ENCODE results near the gene FRMPD1. TPM values are rescaled to one million over a fixed set of nuclear protein-coding genes. Genes with fewer than 3 reads are reported as not detected.

Gene FRMPD1
- total RNA-seq, 1 donor from 2014 or later, result 8.4 TPM

DNA sequence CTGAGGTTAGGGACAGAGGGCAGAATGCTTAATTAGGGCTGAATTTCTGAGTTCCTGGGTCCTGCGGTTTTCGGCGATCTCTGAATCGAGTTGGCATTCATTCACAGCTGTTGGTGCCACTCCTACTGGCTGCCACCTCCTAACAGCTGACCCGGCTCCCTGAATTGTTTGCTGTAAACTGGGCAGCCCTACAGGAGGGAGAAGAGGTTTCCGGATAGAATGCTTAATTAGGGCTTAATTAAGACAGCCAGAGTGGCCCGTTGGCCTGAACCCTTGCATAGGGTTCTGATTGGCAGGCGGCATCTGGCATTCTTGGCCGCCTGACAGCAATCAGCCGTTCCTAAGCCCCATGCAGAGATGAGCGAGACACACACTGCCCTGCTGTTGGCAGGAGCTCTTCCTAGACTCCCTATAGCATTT lies 25.7 kb downstream of the FRMPD1 start:
- peak; percentile 99 for DNase-seq (ENCODE audit: low read depth)

- no peak for DNase-seq (ENCODE audit: low read depth)
These were observed 26.7 kb downstream of the FRMPD1 start for GRCh38 chr9:37677435-37677834.

DNA sequence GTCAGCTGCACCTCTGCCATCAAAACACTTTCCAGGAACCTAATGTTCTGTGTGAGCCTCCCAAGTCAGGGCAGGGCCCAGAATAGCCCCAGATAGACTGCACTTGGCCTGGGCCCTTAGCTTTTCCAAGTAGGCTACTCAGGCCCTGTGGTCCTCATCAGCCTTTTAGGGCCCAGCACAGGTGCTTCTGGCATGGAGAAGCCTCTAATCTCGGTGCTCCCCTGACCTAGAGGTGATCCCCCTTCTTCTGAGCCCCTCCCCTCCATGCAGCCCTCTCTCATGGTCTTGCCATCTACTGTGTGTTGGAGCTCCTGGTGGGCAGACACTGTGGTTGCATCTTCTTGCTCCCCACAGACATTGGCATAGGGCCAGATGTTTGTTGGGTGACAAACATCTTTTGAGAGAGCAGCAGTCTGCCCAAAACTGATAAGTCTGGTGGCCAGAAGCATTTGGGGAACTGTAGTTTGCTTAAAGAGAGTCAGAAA lies 28.1 kb downstream of the FRMPD1 start:
- DNase-seq (ENCODE audit: low read depth), result peak; percentile 83

- no peak for DNase-seq (ENCODE audit: low read depth)
These were observed 29.1 kb downstream of the FRMPD1 start for GRCh38 chr9:37679649-37680402.

GRCh38 chr9:37682951-37683350 lies 32.2 kb downstream of the FRMPD1 start:
- DNase-seq (ENCODE audit: low read depth), result no peak

GRCh38 chr9:37683531-37684371 lies 33.0 kb downstream of the FRMPD1 start:
- no peak for DNase-seq (ENCODE audit: low read depth)

DNA sequence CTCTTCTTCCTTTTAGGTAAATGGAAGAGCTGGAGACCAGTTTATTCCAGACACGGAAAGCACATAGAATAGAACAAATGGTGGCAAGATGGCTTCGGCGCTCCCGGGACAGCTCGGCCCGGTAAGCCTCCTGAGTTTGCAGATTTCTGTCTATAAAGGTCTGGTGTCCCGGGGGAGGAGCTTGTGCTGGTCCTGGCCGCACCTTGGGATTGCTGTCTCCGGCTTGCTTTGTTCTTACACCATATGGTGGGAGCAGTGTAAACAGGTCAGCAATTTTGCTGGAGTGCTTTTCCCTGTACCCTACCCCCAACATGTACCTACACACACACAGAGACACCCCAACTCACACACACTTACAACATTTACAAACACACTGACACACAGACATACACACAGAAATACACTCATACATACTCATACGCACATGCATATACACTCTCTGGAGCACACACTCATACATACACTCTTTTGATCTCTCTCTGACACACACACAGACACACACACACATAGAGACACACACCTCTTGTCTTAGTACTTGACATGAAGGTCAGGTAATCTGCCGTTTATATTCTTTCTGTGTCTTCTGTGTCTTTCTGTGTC lies 42.0 kb downstream of the FRMPD1 start:
- peak; percentile 44 for DNase-seq (ENCODE audit: low read depth)

DNA sequence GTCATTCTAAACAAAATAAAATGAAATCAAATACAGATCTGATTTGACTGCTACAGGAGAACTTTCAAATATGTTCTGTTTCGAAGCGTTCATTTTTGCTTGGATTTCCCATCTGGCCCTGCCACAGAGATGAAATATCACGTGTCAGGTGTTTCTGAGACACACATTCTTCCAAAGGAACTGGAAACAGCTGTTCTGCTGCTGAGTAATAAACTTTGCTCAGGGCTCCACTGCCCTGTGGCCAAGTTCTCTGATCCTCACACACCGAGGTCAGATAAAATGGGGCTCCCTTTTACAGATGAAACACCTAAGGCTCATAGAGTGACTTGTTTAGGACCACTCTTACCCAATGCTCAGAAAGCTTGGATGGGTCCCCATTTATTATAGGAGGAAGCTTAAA lies 42.5 kb downstream of the FRMPD1 start:
- DNase-seq (ENCODE audit: low read depth), result peak; percentile 89

DNA sequence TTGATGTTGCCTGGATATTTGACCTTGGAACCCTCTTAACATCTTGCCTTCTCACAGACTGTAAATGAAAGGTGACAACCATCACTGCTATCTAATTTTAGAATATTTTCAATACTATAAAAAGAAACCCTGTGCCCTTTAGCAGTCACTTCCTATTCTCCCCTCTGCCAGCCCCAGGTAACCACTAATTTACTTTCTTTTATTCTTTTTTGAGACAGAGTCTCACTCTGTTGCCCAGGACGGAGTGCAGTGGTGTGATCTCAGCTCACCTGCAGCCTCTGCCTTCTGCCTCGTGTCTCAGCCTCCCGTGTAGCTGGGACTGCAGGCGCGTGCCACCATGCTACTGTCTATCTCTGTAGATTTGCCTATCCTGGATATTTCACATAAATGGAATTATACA lies 43.6 kb downstream of the FRMPD1 start:
- no peak for DNase-seq (ENCODE audit: low read depth)

DNA sequence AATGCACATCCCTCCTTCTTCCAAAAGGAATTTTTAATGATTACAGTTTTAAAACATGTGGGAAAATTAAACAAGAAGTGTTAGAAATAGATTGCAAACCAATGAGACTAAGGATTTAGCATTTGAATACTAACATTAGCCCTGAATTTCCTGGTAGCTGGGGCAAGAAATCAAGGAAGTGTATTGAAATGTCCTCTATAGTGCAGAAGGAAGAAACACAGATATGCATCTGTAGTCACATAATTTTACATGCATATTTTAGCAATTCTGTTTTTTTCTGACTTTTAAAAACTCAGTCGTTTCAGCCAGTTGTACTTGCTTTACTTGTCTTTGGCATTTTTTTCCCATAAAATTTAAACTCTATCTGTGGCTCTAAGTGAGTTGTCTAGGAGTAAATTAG lies 45.8 kb downstream of the FRMPD1 start:
- DNase-seq (ENCODE audit: low read depth), result no peak

- no peak for DNase-seq (ENCODE audit: low read depth)
These were observed 49.4 kb downstream of the FRMPD1 start for GRCh38 chr9:37700131-37700530.

- DNase-seq (ENCODE audit: low read depth), result no peak
These were observed 50.1 kb downstream of the FRMPD1 start for GRCh38 chr9:37700900-37701299.

DNA sequence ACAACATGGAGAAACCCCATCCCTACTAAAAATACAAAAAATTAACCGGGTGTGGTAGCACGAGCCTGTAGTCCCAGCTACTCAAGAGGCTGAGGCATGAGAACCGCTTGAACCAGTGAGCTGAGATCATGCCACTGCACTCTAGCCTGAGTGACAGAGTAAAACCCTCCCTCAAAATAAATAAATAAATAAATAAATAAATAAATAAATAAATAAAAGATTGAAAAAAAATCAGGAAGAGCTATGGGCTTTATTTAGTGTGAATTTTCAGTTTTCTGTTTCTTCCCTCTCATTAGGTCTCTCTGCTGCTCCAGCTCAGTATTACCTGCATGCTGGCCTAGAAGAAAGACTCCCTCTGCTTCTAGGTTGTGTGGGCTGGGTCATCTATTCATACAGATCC lies 55.0 kb downstream of the FRMPD1 start:
- DNase-seq (ENCODE audit: low read depth), result peak; percentile 36

DNA sequence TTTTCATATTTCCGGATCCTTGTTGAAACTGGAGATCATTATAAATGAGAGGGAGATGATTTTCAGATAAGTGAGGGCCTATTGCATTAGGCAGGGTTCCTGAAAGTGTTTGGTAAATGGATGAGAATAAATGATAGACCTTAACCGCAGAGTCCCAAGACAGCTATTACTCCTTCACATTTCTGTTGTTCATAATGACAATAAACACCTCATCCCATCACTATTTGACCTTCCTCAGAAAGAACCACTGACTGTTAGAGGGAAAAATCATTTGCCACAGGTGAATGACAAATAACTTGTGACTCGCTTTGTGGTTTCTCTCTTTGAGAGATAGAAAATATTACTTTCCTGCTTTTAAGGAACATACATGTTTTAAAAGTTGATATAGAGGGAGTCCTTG lies 55.5 kb downstream of the FRMPD1 start:
- DNase-seq (ENCODE audit: low read depth), result peak; percentile 82

- DNase-seq (ENCODE audit: low read depth), result no peak
These were observed 57.0 kb downstream of the FRMPD1 start for GRCh38 chr9:37707748-37708147.

- no peak for DNase-seq (ENCODE audit: low read depth)
These were observed 59.3 kb downstream of the FRMPD1 start for GRCh38 chr9:37710046-37710445.

DNA sequence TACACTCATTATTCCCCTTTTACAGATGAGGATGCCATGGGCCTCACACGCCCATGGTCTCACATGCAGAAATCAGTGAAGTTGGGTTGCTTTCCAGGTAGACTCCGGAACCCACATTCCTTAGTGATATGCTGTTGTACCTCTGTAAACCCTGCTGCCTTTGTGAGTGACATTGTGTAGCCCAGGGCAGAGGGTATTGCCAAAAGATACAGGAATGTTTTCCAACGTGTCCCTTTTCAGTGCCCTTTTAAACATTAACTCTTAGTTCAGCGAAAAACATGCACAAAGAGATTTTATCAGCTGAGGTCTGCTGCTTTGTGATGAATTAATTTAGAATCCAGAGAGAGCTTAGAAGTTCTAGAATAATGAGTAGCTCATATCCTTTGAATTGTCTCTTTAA lies 64.5 kb downstream of the FRMPD1 start:
- no peak for DNase-seq (ENCODE audit: low read depth)

DNA sequence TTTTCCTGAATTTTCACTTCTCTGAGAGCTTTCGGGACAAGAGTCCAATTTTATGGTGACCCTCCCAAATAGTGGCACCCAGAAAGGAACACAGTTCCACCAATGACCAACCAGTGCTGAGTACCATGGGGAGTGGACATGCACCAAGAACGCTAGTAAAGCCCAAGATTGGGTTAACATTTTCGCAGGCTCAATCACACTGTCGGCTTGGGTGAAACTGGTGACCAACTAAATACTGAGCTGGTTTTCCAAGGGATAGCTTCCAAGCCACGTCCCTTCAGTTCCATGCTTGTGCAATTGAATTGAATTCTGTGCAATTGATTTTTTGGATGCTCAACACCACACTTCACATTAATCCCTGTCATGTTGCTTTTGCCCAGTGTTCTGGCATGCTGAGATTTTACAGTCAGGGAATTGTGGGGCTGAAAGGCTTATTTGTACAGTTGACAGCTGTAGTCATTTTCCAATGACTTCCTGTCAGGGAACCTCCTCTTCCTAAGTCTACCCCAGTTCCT lies 65.3 kb downstream of the FRMPD1 start:
- no peak for DNase-seq (ENCODE audit: low read depth)

GRCh38 chr9:37719526-37719925 lies 68.8 kb downstream of the FRMPD1 start:
- DNase-seq (ENCODE audit: low read depth), result no peak

GRCh38 chr9:37727013-37727412 lies 76.3 kb downstream of the FRMPD1 start:
- no peak for DNase-seq (ENCODE audit: low read depth)

GRCh38 chr9:37729499-37729898 lies 78.7 kb downstream of the FRMPD1 start:
- DNase-seq (ENCODE audit: low read depth), result no peak

GRCh38 chr9:37730256-37730655 lies 79.5 kb downstream of the FRMPD1 start:
- peak; percentile 7 for DNase-seq (ENCODE audit: low read depth)

Data from myocyte (in vitro differentiated cells).